Fibroblast of peridontal ligament (primary cell): ENCODE data around the gene ZNF598.

Experiments used
- DNase-seq: peaks from one replicate; pipeline ENCODE4 v3.0.0-alpha.2; 2010; ENCODE audit errors: extremely low read depth

Gene ZNF598

DNA sequence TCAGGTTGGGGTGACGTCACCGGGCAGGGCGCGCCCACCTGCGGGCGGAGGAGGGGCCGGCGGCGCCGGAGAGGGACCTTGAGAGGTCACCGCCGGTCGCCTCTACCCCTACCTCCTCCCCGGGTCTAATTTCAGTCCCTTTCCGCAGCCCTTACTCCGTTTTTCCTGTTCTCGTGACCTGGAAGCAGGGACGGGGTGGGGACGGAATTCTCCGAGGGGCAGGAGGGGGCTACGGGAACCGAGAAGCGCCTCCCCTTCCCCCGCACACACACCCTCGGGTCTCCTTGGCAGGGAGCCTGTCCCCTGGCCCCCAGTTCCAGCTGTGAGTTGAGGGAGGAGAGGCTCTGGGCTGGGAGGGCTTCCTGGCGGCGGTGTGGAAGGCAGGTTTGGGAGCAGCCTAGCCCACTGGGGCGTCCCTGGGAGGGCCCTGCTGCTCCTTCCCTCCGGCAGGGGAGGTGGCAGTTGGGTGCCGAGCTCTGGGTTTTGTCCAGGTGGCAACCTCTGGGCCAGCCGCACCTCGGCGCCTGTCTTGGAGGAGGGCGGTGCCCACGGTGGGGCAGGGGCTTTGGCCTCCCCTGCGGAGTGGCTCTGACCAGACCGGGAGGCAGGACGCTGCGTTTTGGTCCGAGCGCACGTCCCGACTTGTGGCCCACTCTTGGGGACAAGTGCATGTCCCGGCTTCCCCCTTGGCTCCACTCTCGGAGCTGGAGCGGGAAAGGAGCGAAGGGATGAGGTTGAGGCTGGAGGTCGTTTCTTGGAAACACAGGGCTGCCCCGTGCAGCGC lies 19.1 kb downstream of the ZNF598 start:
- no peak for DNase-seq

DNA sequence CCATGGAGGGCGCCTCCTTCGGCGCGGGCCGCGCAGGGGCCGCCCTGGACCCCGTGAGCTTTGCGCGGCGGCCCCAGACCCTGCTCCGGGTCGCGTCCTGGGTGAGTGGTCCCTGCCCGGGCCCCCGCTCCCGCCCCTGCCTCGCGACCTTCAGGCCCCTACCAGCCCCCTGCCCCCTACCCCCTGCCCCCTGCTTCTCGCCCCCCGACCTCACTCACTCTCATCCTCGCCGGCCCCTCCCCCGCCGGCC lies 19.6 kb downstream of the ZNF598 start:
- DNase-seq: no peak

DNA sequence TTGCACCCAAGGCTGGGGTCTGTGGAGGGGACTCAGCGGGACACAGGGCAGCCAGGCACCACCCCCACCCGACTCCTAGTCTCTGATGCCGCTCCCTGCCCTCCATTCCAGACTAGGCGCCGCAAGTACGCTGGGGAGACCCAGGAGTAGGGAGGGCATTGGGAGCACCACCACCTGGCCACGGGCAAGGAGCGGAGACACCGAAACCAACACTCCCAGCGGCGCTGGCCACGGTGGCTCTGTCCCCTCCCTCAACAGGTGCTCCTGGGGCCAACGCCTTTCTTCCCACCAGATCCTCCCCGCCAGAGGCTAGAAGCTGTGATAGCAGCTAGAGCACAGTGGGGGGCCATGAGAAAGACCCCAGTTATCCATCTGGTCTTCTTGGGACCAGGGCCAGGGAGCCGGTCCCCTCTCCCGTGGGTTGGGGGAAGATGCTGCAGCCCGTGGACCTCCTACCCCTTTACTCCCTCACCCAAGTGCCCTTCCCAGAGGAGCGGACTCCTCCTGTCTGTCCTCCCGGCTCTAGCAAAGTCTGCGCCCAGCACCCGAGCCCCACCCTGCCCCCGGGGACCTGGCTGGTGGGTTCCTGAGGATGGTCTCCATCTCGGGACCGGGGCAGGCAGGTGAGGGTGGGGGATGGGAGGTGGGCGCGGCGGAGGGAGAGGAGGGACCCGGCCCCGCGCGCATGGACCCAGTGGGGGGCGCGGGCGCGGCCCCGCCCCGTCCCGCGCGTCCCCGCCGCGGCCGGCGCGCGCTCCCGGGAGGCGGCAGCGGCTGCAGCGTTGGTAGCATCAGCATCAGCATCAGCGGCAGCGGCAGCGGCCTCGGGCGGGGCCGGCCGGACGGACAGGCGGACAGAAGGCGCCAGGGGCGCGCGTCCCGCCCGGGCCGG lies 20.2 kb downstream of the ZNF598 start, which contains the start of gene SYNGR3:
SYNGR3 (plus strand) TSS at position 762 of the 892 bp plus-strand sequence. CDS start 133 bp downstream, outside the sequence.
- no peak for DNase-seq

DNA sequence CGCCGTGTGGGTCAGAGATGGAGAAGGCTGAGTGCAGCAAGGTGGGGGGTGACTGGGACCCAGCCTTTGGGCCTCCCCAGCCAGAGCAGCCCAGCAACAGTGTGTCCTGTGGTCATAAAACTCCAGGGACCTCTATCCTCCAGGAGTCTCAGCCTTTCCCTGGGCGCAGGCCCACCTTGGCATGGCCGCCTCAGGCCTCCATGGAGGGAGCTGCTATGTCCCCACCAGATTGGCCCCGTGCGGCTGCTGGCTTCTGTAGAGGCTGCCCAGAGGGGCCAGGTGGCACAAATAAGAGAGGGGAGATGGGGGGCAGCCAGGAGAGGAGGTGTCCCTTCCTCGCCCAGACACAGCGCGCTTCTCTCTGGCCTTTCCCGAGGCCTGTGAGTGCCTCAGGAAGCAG lies 22.4 kb downstream of the ZNF598 start:
- DNase-seq: no peak

DNA sequence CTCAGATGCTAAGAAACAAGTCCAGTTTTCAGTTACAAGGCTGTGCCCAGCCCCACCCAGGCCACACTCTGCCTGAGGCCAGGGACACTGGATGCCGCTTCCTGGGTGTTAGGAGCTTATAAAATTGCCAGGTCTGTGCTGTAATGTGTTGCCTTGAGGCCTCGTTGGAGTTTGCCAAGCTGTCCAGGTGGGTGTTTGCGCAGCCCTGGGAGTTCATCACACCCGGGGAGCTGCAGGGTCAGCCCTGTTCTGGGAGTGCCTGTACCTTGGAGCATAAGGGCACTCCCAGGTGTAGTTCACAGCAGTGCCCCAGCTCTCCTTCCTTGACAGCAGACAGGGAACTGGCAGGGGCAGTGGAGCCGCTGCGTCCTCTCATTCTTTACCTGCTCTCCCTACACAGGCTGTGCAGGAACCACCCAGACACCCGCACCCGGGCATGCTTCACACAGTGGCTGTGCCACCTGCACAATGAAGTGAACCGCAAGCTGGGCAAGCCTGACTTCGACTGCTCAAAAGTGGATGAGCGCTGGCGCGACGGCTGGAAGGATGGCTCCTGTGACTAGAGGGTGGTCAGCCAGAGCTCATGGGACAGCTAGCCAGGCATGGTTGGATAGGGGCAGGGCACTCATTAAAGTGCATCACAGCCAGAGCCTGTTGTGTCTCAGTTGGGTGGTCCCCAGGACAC lies 24.0 kb downstream of the ZNF598 start:
- DNase-seq: no peak

DNA sequence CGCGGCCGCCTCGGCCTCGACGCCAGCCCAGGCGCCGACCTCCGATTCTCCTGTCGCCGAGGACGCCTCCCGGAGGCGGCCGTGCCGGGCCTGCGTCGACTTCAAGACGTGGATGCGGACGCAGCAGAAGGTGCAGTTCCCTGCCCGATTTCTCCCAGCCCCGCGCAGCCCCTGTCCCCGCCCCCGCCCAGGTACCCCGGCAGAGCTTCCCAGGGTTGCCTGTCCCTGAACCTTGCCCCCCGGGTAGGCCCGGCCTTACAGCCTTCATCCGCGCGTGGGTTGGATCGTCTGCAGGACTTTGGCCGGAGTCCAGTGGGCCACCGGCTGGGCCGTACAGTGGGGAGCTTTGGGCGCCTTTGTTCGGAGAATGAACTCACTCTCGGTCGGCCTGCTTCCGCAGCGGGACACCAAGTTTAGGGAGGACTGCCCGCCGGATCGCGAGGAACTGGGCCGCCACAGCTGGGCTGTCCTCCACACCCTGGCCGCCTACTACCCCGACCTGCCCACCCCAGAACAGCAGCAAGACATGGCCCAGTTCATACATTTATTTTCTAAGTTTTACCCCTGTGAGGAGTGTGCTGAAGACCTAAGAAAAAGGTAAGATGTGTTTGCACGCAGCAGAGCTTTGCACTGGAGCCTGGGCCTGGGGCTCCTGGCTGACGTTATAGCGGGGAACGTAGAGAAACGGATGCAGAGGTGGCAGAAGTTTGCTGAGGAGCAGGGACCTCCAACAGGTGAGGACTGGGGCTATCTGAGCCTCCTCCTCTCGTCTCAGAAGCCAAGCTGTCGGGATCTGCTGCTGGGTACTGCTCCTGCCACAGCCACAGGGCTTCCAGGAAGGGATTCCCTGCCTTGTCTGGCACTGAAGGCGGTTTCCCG lies 25.0 kb downstream of the ZNF598 start:
- DNase-seq: peak; percentile 14

DNA sequence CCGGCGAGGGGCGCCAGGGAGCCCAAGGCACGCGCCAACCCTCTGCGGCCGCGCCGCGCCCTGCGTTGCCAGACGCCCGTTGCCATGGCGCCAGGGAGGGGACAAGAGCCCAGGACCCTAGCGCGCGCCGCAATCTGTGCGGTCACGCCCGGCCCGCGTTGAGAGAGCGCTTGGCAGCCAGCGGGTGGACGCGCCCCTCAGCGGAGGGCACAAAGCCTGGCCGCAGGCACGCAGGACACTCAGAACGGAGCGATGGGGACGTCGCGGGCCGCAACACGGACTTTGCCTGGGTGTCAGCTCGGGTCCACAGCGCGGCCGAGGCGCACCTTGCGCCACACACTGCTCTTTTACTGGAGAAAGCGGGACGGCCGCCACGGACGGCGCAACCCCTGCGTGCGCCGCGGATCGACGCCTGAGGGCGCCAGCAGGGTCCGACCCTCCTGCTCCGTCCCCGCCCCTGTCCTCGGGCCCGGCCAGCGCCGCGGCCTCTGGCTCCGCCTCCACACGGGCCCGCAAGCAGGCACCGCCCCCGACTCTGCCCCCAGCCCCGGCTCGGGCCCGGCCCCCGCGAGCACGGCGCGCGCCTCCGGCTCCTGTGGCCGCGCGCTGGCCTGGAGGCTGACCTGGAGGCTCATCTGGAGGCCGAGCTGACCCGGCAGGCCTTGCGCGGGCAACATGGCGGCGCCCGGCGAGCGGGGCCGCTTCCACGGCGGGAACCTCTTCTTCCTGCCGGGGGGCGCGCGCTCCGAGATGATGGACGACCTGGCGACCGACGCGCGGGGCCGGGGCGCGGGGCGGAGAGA lies 25.9 kb downstream of the ZNF598 start, which contains the start of gene GFER:
GFER (plus strand) TSS at position 650 of the 803 bp plus-strand sequence; CDS start at position 676, 26 bp downstream.
- peak; percentile 88 for DNase-seq

DNA sequence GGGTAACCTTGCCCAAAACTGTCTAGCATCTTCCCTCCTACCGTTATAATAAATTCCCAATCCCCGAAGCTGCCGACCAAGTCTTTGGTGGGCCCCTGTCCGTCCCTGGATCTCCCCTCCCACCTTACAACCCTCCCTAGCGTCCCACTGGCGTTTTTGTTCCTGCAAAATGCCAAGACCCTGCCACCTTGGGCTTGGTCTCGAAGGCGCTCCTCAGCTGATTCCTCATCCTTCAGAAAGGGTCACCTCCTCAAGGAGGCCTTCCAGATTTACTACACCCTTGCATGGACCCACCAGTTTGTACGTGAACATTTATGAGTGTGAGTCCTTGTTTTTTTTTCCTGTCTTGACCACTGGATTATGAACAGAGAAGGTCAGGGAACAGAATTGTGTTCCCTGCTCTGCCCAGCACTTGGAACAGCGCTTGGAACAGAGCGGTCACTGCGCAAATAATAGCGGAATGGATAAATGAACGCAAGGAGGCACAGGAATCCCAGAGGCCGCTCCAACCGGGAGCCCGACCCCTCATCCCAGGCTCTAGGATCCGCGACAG lies 26.6 kb downstream of the ZNF598 start:
- no peak for DNase-seq

DNA sequence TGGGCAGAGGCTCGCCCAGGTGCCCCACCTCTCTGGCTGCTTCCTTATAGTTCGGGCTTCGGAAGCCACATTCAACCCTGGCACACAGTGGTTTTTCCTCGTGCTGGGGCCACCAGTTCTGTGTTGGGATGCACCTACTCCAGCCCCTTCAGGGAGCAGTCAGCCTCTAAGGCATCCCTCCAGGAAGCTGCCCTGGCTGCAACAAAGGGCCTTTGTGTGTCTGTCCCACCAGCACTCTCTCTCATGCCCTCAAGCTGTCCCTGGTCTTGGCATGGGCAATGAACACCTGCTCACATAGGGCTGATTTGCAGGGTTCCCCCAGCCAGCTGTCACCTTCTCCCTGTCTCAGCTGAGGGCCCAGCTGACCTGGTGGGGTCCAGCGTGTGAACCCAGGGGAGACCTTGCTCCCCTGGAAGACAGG lies 27.6 kb downstream of the ZNF598 start:
- DNase-seq: no peak

DNA sequence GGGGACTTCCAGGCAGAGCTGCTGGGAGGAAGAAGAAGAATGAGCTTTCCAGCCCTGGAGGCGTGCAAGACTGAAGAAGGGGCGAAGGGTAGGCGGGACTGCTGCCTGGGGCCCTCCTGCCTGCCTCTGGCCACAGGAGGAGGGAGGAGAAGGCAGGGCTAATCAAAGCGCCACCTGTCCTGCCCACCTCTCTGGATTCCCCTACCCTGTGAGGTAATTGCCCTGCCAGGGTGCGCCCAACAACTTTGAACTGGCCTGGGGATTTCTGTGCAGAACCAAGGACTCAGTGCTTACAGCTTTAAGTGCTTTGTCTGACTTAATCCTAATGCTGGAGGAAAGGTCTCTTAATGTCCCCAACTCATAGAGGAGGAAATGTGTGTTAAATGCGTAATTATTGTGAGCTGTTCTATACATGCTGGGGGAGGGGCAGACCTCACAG lies 28.2 kb downstream of the ZNF598 start, which contains the start of gene NOXO1:
NOXO1 (minus strand) TSS at position 72 of the 439 bp plus-strand sequence. CDS start 290 bp downstream, outside the sequence.
- DNase-seq: no peak

DNA sequence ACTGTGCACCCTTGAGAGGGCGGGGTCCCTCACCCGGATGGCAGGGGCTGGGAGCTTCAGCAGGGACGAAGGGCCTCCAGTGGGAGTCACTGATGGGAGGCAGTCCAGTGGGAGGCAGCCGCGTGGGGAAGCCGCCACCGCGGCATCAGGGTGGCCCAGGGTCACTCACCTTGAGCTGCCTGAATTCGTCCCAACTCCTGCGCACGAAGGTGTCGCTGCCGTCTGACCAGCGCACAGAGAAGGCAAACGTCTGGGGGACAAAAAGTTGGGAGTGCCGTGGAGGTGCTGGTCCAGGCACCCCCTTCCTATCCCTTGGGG lies 28.9 kb downstream of the ZNF598 start:
- no peak for DNase-seq

DNA sequence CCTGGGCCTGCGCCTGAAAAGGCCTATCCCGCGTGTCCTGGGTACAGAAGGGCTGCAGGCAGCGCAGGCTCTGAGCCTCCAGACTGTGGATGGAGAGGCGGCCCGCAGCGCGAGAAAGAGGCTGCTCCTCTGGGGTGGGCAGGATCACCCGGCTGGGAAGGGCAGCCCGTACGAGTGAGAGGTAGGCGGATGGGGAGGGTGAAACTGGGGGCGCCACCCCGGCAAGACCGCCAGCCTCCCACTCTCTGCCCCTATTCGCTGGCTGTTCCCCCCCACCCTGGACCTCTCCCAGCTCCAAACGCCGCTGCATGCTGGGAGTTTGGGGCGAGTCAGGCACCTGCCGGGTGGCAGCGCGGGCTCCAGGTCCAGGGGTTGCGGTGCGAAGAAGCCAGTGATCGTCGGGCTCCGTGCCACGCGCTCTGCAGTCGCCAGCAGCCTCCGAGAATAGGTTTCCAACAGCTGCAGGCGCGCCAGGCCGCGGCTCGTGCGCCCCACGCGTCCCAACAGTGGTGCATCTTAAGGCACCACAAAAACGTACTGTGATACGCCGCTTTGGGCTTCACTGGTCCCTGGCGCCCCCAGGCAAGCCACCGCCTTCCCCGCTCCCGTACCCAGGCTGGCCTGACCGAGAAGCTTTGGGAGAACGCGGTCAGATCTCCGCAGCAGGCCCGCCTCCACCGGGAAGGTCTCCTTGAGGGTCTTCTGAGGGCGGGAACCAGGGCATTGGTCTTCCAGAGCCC lies 29.4 kb downstream of the ZNF598 start:
- DNase-seq: no peak

DNA sequence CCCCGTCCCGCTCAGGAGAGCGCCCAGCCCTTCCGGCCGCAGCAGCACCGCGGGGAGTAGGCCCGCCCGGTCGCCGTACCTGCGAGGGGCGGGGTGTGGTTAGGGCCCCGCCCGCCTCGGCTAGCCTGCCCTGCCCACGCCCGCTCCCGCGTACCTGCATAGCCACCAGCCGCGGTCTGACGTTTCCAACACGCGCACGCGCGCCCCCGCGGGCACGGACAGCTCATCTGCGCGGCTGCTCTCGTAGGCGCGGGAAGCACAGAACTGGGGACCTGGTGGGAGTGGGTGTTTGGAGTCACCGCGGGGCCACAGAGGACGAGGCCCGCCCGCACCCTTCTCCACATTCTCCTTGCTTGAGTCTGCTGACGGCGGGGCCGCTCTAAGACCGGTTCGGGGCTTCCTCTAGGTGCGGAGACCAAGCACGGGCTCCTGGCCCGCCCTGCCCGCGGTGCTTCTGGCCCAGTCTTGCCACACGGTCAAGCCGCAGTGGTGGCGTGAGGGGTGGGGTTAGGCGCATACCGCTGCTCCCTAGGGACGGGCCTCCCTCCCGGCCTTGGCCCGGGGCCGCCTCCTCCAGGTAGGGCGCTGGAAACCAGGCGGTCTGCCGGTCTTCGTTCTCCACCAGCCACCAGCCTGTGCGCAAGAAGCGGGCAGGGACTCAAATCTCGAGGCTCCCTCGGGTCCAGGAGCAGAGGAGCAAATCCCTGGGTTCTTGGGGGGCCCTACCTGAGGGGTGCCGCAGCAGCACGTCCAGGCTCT lies 30.2 kb downstream of the ZNF598 start:
- no peak for DNase-seq

DNA sequence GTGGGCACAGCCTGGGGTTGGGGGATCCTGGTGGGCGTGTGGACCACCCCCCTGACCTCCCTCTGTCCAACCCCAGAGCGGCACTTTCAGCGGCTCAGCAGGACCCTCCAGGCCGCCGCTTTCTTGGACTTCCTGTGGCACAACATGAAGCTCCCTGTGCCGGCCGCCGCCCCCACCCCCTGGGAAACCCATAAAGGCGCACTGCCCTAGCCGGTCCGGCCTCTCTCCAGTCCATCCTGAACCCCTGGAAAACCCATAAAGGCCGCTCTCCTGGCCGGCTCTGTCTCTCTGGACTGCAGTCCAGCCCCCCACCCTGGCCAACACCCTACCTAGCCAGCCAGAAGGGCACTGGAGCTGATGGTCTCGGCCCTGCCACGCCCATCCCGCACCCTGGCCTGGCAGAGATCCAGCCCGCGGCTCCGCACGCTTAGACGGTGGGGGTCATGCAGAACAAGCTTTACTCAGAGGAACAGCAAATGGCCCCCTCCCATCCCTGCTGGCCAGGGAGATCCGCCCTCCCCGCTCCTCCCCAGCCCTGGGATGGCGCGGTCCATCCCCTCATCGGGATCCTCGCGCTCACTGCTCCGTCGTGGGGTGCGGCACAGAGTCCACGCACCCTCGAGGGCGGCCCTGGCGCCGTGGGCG lies 31.0 kb downstream of the ZNF598 start:
- no peak for DNase-seq

DNA sequence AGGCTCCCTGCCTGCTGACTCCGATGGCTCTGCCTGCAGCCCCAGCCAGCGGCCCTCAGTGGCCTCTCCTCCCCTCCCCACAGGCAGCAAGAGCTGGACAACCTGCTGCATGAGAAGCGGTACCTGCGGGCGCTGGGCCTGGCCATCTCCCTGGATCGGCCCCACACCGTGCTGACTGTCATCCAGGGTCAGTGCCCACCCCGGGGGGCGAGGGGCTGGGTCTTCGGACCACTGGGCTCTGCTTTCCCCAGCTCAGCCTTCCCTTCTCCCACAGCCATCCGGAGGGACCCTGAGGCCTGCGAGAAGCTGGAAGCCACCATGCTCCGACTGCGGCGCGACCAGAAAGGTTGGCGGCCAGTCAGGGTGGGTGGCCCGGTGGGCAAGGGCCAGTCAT lies 31.7 kb downstream of the ZNF598 start:
- no peak for DNase-seq

DNA sequence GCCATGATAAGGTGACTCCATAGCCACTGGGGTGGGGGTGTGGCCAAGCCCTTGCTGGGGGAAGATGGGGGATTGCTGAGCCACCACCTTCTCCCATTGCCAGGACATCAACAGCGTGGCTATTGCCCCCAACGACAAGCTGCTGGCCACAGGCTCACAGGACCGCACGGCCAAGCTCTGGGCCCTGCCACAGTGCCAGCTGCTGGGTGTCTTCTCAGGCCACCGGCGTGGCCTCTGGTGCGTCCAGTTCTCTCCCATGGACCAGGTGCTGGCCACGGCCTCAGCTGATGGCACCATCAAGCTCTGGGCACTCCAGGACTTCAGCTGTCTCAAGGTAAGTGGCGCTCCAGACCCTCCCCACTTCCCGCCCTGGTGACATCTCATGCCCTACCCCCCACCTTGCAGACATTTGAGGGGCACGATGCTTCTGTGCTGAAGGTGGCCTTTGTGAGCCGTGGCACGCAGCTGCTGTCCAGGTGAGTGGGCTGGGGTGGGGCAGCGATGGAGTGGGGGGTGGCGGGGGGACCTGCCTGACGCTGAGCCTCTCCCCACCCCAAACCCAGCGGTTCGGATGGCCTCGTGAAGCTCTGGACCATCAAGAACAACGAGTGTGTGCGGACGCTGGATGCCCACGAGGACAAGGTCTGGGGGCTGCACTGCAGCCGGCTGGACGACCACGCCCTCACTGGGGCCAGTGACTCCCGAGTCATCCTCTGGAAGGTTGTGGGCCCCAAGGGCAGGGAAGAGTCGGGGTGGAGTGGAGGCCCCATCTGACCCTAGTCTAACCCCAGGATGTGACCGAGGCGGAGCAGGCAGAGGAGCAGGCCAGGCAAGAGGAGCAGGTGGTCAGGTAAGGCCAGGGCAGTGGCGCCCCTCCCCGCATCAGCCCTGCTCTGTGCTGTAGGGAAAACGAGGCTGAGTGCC lies 32.4 kb downstream of the ZNF598 start:
- DNase-seq: no peak

DNA sequence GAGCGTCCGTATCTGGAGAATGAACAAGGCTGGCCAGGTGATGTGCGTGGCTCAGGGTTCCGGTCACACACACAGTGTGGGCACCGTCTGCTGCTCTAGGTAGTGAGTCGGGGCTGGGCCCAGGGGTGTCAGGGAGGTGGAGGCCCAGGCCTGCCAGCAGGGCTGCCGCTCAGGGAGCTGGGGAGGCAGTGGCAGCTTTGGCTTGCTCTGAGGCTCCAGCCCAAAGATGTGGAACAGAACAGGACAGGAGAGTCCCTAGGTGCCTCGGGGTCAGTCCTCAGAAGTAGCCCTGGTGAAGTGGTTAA lies 33.5 kb downstream of the ZNF598 start:
- no peak for DNase-seq
